IgD-negative memory B cell (primary cell): ENCODE measurements around the gene LMNA. TPM values are rescaled to one million over a fixed set of nuclear protein-coding genes. Genes with fewer than 3 reads are reported as not detected.
"Not testable (repeated sequence)": the region's sequence is repeated elsewhere in the genome, so short reads cannot be mapped to it uniquely, and the experiment has no call there.

Experiments
- H3K27ac Mint-ChIP-seq, 3 donors: one replicate each; pipeline ENCODE4 v1.8.0; 2020 to 2022; ENCODE audit warnings: mild to moderate bottlenecking in 3 of 3, mixed read lengths in 3 of 3, moderate library complexity in 1 of 3
- H3K27me3 Mint-ChIP-seq: one replicate; pipeline ENCODE4 v1.8.0; 2021; ENCODE audit warnings: mixed read lengths
- H3K36me3 Mint-ChIP-seq: one replicate; pipeline ENCODE4 v1.8.0; 2020; ENCODE audit warnings: mild to moderate bottlenecking, mixed read lengths
- H3K4me1 Mint-ChIP-seq, 3 donors: one replicate each; pipeline ENCODE4 v1.8.0; 2020 to 2022; ENCODE audit warnings: mixed read lengths in 3 of 3, mild to moderate bottlenecking in 1 of 3
- H3K4me3 Mint-ChIP-seq, 4 donors: one replicate each; pipeline ENCODE4 v1.8.0; 2020 to 2022; ENCODE audit warnings: mild to moderate bottlenecking in 4 of 4, mixed read lengths in 4 of 4, moderate library complexity in 3 of 4
- H3K9me3 Mint-ChIP-seq, 3 donors: one replicate each; pipeline ENCODE4 v1.8.0; 2020 to 2021; ENCODE audit warnings: mixed read lengths in 3 of 3, mild to moderate bottlenecking in 1 of 3
- polyA plus RNA-seq: library from polyadenylated mRNA; unstranded; fragments of 300-500 nt; fragmentation: Illumina TruSeq; gene quantifications from one replicate; pipeline ENCODE4 v1.2.3, GENCODE V29; 2021

The LMNA gene
- polyA plus RNA-seq, 1 donor from 2014 or later: 5.7 TPM

DNA sequence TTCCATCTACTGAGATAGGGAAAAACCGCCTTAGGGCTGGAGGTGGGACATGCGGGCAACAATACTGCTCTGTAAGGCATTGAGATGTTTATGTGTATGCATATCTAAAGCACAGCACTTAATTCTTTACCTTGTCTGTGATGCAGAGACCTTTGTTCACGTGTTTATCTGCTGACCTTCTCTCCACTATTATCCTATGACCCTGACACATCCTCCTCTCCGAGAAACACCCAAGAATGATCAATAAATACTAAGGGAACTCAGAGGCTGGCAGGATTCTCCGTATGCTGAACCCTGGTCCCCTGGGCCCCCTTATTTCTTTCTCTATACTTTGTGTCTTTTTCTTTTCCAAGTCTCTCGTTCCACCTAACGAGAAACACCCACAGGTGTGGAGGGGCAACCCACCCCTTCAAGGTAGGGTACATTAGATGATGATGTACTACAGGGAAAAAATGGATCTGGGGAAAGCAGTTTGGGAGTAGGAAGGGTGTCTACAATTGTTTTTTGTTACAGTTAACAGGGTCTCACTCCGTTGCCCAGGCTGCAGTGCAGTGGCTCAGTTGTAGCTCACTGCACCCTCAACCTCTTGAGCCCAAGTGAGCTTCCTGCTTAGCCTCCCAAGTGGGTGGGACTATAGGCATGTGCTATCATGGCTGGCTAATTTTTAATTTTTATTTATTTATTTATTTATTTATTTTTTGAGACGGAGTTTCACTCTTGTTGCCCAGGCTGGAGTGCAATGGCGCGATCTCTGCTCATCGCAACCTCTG is 67.7 kb downstream of the LMNA start:
- H3K4me3 Mint-ChIP-seq: peak overlapping the region in 1 of 4 donors; percentile 28
- H3K4me1 Mint-ChIP-seq, H3K27me3 Mint-ChIP-seq, H3K9me3 Mint-ChIP-seq, H3K27ac Mint-ChIP-seq, H3K36me3 Mint-ChIP-seq: not testable (repeated sequence)

DNA sequence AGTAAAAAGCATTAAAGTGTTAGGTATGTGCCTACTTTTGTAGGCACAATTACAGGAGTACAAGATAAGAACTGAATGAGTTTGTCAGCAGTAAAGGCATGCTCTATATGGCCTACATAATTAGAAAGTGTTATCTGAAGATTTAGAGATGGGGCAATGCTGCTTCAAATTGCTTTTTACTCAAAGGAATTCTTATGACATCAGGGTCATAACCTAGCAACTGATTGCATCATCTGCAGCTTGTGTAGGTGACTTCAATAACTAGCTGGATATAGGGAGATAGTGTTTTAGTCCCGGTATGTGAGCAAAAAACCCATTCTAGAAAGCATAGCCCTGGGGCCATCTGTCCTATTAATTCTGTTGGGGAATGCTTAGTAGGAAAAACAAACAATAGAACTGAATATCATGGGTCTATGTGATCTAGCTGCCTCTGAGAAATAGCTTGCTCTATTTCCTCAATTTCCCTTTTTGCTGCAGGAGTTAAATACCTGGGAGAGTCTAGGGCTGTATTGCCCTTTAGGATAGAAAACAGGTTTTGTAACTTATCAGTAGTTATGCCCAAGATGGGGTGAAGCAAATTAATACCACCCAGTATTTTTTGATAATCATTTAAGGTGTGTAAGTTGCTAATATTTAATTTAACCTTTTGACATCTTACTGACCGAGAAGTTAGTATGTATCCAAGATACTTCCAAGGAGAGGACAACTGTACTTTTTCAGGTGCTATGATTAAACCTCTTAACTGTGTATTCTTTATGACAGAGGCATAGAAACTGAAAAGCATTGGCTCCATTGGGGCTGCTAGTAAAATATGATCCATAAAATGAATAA is 72.1 kb downstream of the LMNA start:
- not testable (repeated sequence) for H3K27ac Mint-ChIP-seq, H3K4me3 Mint-ChIP-seq, H3K27me3 Mint-ChIP-seq, H3K9me3 Mint-ChIP-seq, H3K36me3 Mint-ChIP-seq, H3K4me1 Mint-ChIP-seq

Other genes with a start within 250 kb of the LMNA start
- gene RIT1, start 203.4 kb upstream of the LMNA start, polyA plus RNA-seq: 12.7 TPM
- 8.0 TPM for gene KHDC4, start 180.3 kb upstream of the LMNA start, polyA plus RNA-seq
- gene RXFP4, start 173.1 kb upstream of the LMNA start, polyA plus RNA-seq: 0.78 TPM
- gene ARHGEF2, start 136.2 kb upstream of the LMNA start, polyA plus RNA-seq: 43.9 TPM
- gene SSR2, start 93.8 kb upstream of the LMNA start, polyA plus RNA-seq: 257 TPM
- 7.6 TPM for gene UBQLN4, start 60.9 kb upstream of the LMNA start, polyA plus RNA-seq
- gene LAMTOR2, start 59.9 kb upstream of the LMNA start, polyA plus RNA-seq: 159 TPM
- 2.9 TPM for gene RAB25, start 53.6 kb upstream of the LMNA start, polyA plus RNA-seq
- 0.05 TPM for gene MEX3A, start 32.2 kb upstream of the LMNA start, polyA plus RNA-seq
- 11.0 TPM for gene SEMA4A, start 38.9 kb downstream of the LMNA start, polyA plus RNA-seq
- gene SLC25A44, start 79.4 kb downstream of the LMNA start, polyA plus RNA-seq: 16.6 TPM
- 87.0 TPM for gene PMF1, start 98.3 kb downstream of the LMNA start, polyA plus RNA-seq
- not detected for gene BGLAP, start 127.5 kb downstream of the LMNA start, polyA plus RNA-seq
- 0.44 TPM for gene PAQR6, start 133.3 kb downstream of the LMNA start, polyA plus RNA-seq
- 27.2 TPM for gene SMG5, start 168.1 kb downstream of the LMNA start, polyA plus RNA-seq
- gene TMEM79, start 169.6 kb downstream of the LMNA start, polyA plus RNA-seq: 9.3 TPM
- 11.5 TPM for gene GLMP, start 181.0 kb downstream of the LMNA start, polyA plus RNA-seq
- not detected for gene VHLL, start 184.6 kb downstream of the LMNA start, polyA plus RNA-seq
- 172 TPM for gene CCT3, start 223.6 kb downstream of the LMNA start, polyA plus RNA-seq
- gene TSACC, start 223.8 kb downstream of the LMNA start, polyA plus RNA-seq: 2.5 TPM